Thyroid gland (tissue), 4 donors: ENCODE measurements around the gene B4GALT3.

Source experiments
- CTCF ChIP-seq, 6 experiments: fragments of 200-600 bp in 3 of 6; fragments of 450-650 bp in 3 of 6; sonication (generic) in 3 of 6; IDR thresholded peaks; one replicate each; pipeline ENCODE4 v1.5.1; 2016 to 2019; ENCODE audit warnings: antibody characterized with exemption in 6 of 6, mild to moderate bottlenecking in 2 of 6, inconsistent platforms in 1 of 6, moderate library complexity in 1 of 6
- POLR2A ChIP-seq, 2 donors: fragments of 450-650 bp; IDR thresholded peaks; one replicate each; pipeline ENCODE4 v1.6.1; 2017; ENCODE audit warnings: antibody characterized with exemption in 2 of 2, mild to moderate bottlenecking in 2 of 2, moderate library complexity in 1 of 2

DNA sequence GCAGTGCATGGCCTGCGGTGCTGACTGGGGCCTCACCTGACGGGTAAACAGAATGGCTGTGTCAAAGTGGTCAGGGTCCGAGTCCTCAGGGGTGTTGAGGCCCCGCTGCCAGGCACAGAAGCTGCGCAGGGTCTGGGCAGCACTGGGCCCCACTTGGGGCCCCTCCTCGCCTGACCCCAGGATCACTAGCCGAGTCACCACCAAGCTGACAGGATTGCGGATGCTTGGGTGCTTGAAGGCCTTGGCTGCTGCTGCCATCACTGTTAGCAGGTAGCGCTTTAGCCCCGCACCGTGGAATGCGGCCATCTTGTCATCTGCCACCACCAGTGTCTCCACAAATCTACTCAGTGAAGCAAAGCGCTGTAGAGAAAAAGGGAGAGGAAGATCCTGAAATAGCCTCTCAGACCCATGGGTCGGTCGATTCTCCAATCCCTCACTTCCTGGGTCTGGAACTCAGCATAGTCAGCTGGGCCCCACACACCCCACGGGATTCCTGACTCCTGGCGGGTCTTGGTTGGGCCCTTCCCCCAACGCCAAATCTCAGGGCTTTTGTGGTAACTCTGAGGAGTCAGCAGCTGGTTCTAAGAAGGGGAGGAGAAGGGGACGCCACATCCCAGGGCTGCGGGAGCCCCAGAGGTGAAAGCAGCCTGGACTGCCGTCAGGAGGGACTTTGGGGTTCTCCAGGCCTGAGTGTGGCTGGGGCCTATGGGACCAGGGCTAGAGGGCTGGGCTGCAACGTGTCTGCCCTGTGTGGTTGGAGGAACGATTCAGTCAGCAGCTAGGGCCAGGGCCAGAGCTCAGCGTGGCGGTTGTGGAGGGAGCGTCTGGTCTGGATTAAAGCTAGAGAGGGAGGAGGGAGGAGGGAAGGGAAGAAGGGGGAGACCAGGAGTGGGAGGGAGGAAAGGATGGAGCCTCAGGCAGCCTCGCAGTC lies 19.5 kb upstream of the B4GALT3 start:
- TF ChIP-seq CTCF (IDR thresholded peaks at IDR 0.05) (no peak), POLR2A (IDR thresholded peaks at IDR 0.05) (no peak)
